Measurements from ENCODE around the gene PHF2.

The PHF2 gene

GRCh38 chr9:93576258-93577077 lies at the start of gene PHF2:
TSS of gene PHF2 (plus strand) at chr9:93576584. CDS start at chr9:93576774, 190 bp downstream.
- H3K36me3 ChIP-seq (ENCODE audit: control insufficient read depth, insufficient read depth, low read length), result no peaks in the 10 kb centered on the region
- H3K4me3 ChIP-seq (ENCODE audit: low read length), result peak within 1 kb of the TSS; percentile 55
- peak within 1 kb of the TSS; percentile 96 for H3K9ac ChIP-seq (ENCODE audit: low read length)
- peaks cover 42% of the 10 kb centered on the region for H3K4me1 ChIP-seq (ENCODE audit: control insufficient read depth, insufficient read depth, low read length)
- H3K9me3 ChIP-seq (ENCODE audit: control insufficient read depth, low read length), result no peaks in the 10 kb centered on the region
- no peaks in the 10 kb centered on the region for H3K27me3 ChIP-seq (ENCODE audit: control insufficient read depth, insufficient read depth, low read length)

- no peaks in the 10 kb centered on the region for H3K27me3 ChIP-seq (ENCODE audit: control insufficient read depth, insufficient read depth, low read length)
- no peaks in the 10 kb centered on the region for H3K9me3 ChIP-seq (ENCODE audit: control insufficient read depth, low read length)
- H3K4me1 ChIP-seq (ENCODE audit: control insufficient read depth, insufficient read depth, low read length), result no peaks in the 10 kb centered on the region
- H3K36me3 ChIP-seq (ENCODE audit: control insufficient read depth, insufficient read depth, low read length), result peaks cover 6% of the 10 kb centered on the region
- H3K9ac ChIP-seq (ENCODE audit: low read length), result no peak overlapping the region
- H3K4me3 ChIP-seq (ENCODE audit: low read length), result no peak overlapping the region
These were observed 45.0 kb upstream of the PHF2 start for GRCh38 chr9:93531374-93531773.

GRCh38 chr9:93532141-93532540 lies 44.2 kb upstream of the PHF2 start:
- Histone ChIP-seq H3K36me3 (ENCODE audit: control insufficient read depth, insufficient read depth, low read length) (peaks cover 6% of the 10 kb centered on the region), H3K9ac (ENCODE audit: low read length) (no peak overlapping the region), H3K4me1 (ENCODE audit: control insufficient read depth, insufficient read depth, low read length) (no peaks in the 10 kb centered on the region), H3K27me3 (ENCODE audit: control insufficient read depth, insufficient read depth, low read length) (no peaks in the 10 kb centered on the region), H3K4me3 (ENCODE audit: low read length) (no peak overlapping the region), H3K9me3 (ENCODE audit: control insufficient read depth, low read length) (no peaks in the 10 kb centered on the region)

GRCh38 chr9:93533863-93534262 lies 42.5 kb upstream of the PHF2 start:
- Histone ChIP-seq H3K27me3 (ENCODE audit: control insufficient read depth, insufficient read depth, low read length) (no peaks in the 10 kb centered on the region), H3K4me3 (ENCODE audit: low read length) (no peak overlapping the region), H3K4me1 (ENCODE audit: control insufficient read depth, insufficient read depth, low read length) (no peaks in the 10 kb centered on the region), H3K9ac (ENCODE audit: low read length) (no peak overlapping the region), H3K36me3 (ENCODE audit: control insufficient read depth, insufficient read depth, low read length) (peaks cover 9% of the 10 kb centered on the region), H3K9me3 (ENCODE audit: control insufficient read depth, low read length) (no peaks in the 10 kb centered on the region)

GRCh38 chr9:93536167-93536566 lies 40.2 kb upstream of the PHF2 start:
- H3K4me3 ChIP-seq (ENCODE audit: low read length), result no peak overlapping the region
- no peaks in the 10 kb centered on the region for H3K27me3 ChIP-seq (ENCODE audit: control insufficient read depth, insufficient read depth, low read length)

GRCh38 chr9:93536874-93537273 lies 39.5 kb upstream of the PHF2 start:
- Histone ChIP-seq H3K9me3 (ENCODE audit: control insufficient read depth, low read length) (no peaks in the 10 kb centered on the region), H3K9ac (ENCODE audit: low read length) (no peak overlapping the region), H3K4me1 (ENCODE audit: control insufficient read depth, insufficient read depth, low read length) (peaks cover 3% of the 10 kb centered on the region), H3K4me3 (ENCODE audit: low read length) (no peak overlapping the region), H3K27me3 (ENCODE audit: control insufficient read depth, insufficient read depth, low read length) (no peaks in the 10 kb centered on the region), H3K36me3 (ENCODE audit: control insufficient read depth, insufficient read depth, low read length) (peaks cover 9% of the 10 kb centered on the region)

More at GRCh38 chr9:93536167-93536566, 40.2 kb upstream of the PHF2 start:
- Histone ChIP-seq H3K4me1 (ENCODE audit: control insufficient read depth, insufficient read depth, low read length) (no peaks in the 10 kb centered on the region), H3K9me3 (ENCODE audit: control insufficient read depth, low read length) (no peaks in the 10 kb centered on the region), H3K36me3 (ENCODE audit: control insufficient read depth, insufficient read depth, low read length) (peaks cover 9% of the 10 kb centered on the region), H3K9ac (ENCODE audit: low read length) (no peak overlapping the region)

GRCh38 chr9:93540305-93540704 lies 36.1 kb upstream of the PHF2 start:
- Histone ChIP-seq H3K9me3 (ENCODE audit: control insufficient read depth, low read length) (no peaks in the 10 kb centered on the region), H3K27me3 (ENCODE audit: control insufficient read depth, insufficient read depth, low read length) (no peaks in the 10 kb centered on the region), H3K4me1 (ENCODE audit: control insufficient read depth, insufficient read depth, low read length) (peaks cover 4% of the 10 kb centered on the region), H3K9ac (ENCODE audit: low read length) (no peak overlapping the region), H3K4me3 (ENCODE audit: low read length) (no peak overlapping the region), H3K36me3 (ENCODE audit: control insufficient read depth, insufficient read depth, low read length) (peaks cover 4% of the 10 kb centered on the region)

GRCh38 chr9:93541005-93541404 lies 35.4 kb upstream of the PHF2 start:
- peaks cover 4% of the 10 kb centered on the region for H3K36me3 ChIP-seq (ENCODE audit: control insufficient read depth, insufficient read depth, low read length)
- H3K9ac ChIP-seq (ENCODE audit: low read length), result no peak overlapping the region
- H3K4me3 ChIP-seq (ENCODE audit: low read length), result no peak overlapping the region
- H3K27me3 ChIP-seq (ENCODE audit: control insufficient read depth, insufficient read depth, low read length), result no peaks in the 10 kb centered on the region
- no peaks in the 10 kb centered on the region for H3K9me3 ChIP-seq (ENCODE audit: control insufficient read depth, low read length)
- peaks cover 4% of the 10 kb centered on the region for H3K4me1 ChIP-seq (ENCODE audit: control insufficient read depth, insufficient read depth, low read length)

- H3K4me3 ChIP-seq (ENCODE audit: low read length), result no peak overlapping the region
- peaks cover 4% of the 10 kb centered on the region for H3K4me1 ChIP-seq (ENCODE audit: control insufficient read depth, insufficient read depth, low read length)
- peaks cover 4% of the 10 kb centered on the region for H3K36me3 ChIP-seq (ENCODE audit: control insufficient read depth, insufficient read depth, low read length)
- no peak overlapping the region for H3K9ac ChIP-seq (ENCODE audit: low read length)
- no peaks in the 10 kb centered on the region for H3K27me3 ChIP-seq (ENCODE audit: control insufficient read depth, insufficient read depth, low read length)
- H3K9me3 ChIP-seq (ENCODE audit: control insufficient read depth, low read length), result no peaks in the 10 kb centered on the region
These were observed 34.6 kb upstream of the PHF2 start for GRCh38 chr9:93541581-93542349.

GRCh38 chr9:93543117-93543516 lies 33.3 kb upstream of the PHF2 start:
- H3K36me3 ChIP-seq (ENCODE audit: control insufficient read depth, insufficient read depth, low read length), result peaks cover 4% of the 10 kb centered on the region

GRCh38 chr9:93546356-93546755 lies 30.0 kb upstream of the PHF2 start:
- H3K4me1 ChIP-seq (ENCODE audit: control insufficient read depth, insufficient read depth, low read length), result peaks cover 4% of the 10 kb centered on the region
- H3K9me3 ChIP-seq (ENCODE audit: control insufficient read depth, low read length), result no peaks in the 10 kb centered on the region
- no peaks in the 10 kb centered on the region for H3K27me3 ChIP-seq (ENCODE audit: control insufficient read depth, insufficient read depth, low read length)
- H3K9ac ChIP-seq (ENCODE audit: low read length), result no peak overlapping the region
- no peaks in the 10 kb centered on the region for H3K36me3 ChIP-seq (ENCODE audit: control insufficient read depth, insufficient read depth, low read length)
- no peak overlapping the region for H3K4me3 ChIP-seq (ENCODE audit: low read length)

More at GRCh38 chr9:93543117-93543516, 33.3 kb upstream of the PHF2 start:
- Histone ChIP-seq H3K9me3 (ENCODE audit: control insufficient read depth, low read length) (no peaks in the 10 kb centered on the region), H3K4me3 (ENCODE audit: low read length) (no peak overlapping the region), H3K9ac (ENCODE audit: low read length) (no peak overlapping the region), H3K4me1 (ENCODE audit: control insufficient read depth, insufficient read depth, low read length) (peaks cover 4% of the 10 kb centered on the region), H3K27me3 (ENCODE audit: control insufficient read depth, insufficient read depth, low read length) (no peaks in the 10 kb centered on the region)

- H3K4me3 ChIP-seq (ENCODE audit: low read length), result no peak overlapping the region
- H3K9ac ChIP-seq (ENCODE audit: low read length), result no peak overlapping the region
These were observed 26.8 kb upstream of the PHF2 start for GRCh38 chr9:93549611-93550010.

More at GRCh38 chr9:93549611-93550010, 26.8 kb upstream of the PHF2 start:
- H3K9me3 ChIP-seq (ENCODE audit: control insufficient read depth, low read length), result no peaks in the 10 kb centered on the region
- no peaks in the 10 kb centered on the region for H3K36me3 ChIP-seq (ENCODE audit: control insufficient read depth, insufficient read depth, low read length)
- peaks cover 2% of the 10 kb centered on the region for H3K4me1 ChIP-seq (ENCODE audit: control insufficient read depth, insufficient read depth, low read length)
- H3K27me3 ChIP-seq (ENCODE audit: control insufficient read depth, insufficient read depth, low read length), result no peaks in the 10 kb centered on the region
